NOMO-1 treated with dmso at 0.1 percent for 144 hours (cell line): Measurements from ENCODE around the gene RUSF1.
"Not testable (repeated sequence)": the region's sequence is repeated elsewhere in the genome, so short reads cannot be mapped to it uniquely, and the experiment has no call there.

Experiments used
- DNase-seq: peaks from one replicate; lab custom pipeline; 2025; ENCODE audit not compliant: unreplicated experiment; lab: John Stamatoyannopoulos, UW

RUSF1 gene

DNA sequence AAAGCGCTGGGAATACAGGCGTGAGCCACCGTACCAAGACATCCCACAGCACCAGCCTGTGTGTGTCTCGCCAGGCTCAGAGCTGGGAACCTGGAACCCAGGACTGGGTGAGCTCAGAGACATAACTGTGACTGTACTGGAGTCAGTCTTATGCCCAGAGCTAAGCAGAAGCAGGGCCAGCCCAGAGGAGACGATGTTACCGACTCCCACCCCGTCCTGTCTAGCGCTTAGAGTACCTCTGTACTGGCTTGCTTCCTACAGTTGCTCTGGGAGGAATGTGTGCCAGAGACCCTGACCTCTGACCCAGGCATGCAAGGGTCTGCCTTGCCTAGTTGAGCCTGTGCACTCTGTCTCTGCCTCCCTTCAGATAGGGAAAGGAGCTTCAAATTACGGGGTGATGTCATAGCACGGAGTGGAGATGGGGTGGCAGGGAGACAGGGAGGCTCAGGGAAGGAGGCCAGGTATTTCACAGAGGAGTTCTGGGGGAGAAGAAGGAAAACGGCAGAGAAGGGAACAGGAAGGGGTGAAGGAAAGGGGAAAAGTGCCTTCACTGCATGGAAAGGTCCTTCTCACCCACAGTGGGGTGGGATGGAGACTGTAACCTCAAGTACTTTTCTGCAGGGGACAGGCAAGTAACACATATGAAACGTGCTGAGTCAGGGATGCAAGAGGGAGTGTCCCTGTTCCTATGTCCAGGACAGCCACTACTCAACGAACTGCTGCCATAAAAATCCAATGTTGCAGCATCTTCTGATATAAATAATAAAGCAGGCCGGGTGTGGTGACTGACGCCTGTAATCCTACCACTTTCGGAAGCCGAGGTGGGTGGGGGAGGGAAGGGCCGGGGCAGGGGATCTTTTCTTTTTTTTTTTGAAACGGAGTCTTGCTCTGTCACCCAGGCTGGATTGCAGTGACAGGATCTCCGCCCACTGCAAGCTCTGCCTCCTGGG is 54.7 kb downstream of the RUSF1 start:
- DNase-seq = peak; percentile 10

GRCh38 chr16:31452631-31453106 is 55.5 kb downstream of the RUSF1 start:
- DNase-seq = no peak

DNA sequence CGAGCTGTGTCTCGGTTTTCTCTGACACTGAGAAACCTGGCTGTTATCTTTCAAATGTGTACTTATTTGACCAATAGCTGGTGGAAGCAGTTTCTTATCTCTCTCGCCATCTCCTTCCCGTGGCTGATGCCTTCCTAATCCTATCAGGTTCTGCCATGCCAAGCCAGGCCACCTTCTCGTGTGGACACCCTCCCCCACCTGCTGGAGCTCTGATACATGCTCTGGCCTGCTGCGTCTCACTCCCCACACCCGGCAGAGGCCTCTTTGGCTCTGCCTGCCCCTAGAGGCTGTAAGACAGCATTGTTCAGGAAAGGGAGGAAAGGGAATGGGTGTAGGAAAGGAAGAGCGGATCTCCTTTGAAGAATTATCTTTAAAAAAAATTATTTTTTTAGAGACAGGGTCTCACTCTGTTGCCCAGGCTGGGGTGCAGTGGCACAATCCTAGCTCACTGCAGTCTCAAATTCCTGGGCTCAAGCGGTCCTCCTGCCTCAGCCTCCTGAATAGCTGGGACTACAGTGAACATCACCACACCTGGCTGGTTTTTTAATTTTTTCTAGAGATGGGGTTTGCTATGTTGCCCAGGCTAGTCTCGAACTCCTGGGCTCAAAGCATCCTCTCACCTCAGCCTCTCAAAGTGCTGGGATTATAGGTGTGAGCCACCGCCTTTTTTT is 56.4 kb downstream of the RUSF1 start:
- DNase-seq = no peak

- DNase-seq = no peak
These were observed 57.0 kb downstream of the RUSF1 start for GRCh38 chr16:31451201-31451600.

DNA sequence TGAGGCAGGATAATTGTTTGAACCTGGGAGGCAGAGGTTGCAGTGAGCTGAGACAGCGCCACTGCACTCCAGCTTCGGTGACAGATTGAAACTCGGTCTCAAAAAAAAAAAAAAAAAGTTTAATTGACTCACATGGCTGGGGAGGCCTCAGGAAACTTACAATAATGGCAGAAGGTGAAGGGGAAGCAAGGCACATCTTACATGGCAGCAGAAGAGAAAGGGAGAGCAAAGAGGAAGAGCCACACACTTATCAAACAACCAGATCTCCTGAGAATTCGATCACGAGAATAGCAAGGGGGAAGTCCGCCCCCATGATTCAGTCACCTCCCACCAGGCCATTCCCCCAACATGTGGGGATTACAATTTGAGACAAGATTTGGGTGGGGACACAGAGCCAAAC is 62.3 kb downstream of the RUSF1 start:
- not testable (repeated sequence) for DNase-seq

- DNase-seq = no peak
These were observed 66.2 kb downstream of the RUSF1 start for GRCh38 chr16:31441956-31442355.

DNA sequence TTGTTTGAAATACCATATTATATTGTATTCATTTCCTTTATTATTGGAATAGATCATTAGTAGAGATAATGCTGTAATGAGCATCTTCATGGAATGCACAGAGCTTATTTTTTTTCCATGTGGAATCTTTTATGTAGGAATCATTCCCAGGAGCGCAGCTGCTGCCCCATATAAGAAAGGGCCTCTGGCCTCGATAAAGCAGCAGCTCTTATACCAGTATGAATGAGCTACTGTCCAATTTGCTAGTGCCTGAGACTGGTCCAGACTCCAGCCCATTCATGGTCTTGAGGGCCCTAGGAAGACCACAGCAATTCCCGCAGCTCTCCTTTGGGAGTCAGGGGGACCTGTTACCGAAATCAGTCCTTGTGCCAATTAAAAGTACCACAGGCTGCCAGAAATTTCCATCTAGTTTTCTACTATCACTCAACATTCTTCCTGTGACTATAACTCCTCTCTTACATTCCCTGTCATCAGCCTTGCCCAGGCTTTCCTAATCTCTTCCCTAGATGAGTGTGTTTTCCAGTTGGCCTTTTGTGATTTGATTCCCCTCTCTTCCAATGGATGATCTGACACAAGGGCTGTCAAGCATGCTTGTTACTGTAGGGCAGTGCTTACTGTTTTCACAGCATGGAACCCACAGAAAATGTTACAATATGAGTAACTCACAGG is 67.5 kb downstream of the RUSF1 start:
- no peak for DNase-seq

DNA sequence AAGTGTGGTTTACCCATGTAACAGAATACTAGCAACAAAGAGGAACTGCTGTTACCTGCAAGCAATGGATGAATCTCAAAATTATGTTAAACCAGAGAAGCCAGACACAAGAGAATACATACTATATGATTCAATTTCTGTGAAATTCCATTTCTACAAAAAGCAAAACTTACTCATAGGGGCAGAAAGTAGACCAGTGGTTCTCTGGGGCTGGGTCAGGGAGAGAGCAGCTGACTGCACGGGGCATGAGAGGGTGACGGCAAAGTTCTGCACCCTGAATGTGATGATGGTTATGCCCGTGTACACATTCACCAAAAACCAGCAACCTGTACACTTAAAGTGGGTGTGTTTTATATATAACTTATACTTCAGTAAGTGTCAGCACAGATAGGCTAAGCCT is 68.7 kb downstream of the RUSF1 start:
- DNase-seq = no peak
